HG02759 (cell line): Measurements from ENCODE around the gene MSI2.

Experiments
- ATAC-seq: cut with Tn5 transposase; IDR thresholded peaks from one replicate; pipeline ENCODE4 v1.9.1; 2021; ENCODE audit warnings: mild to moderate bottlenecking, moderate library complexity; ENCODE audit not compliant: unreplicated experiment

Gene MSI2

DNA sequence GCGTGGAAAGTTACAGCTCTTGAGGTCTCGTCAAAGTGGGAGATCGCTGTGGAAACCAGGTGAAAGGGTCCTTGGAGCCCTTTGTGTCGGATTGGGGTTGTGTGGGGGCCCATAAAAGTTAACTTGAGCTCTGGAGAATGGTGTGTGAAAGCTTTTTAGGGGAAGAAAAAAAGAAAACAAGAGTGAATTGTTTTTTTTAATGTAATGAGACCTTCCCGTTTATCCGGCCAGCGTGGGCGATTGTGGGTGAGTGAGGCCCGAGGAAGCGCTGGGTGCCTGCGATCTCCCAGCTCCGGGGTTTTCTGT is 150.6 kb downstream of the MSI2 start:
- ATAC-seq: no peak

GRCh38 chr17:57407287-57408070 is 151.2 kb downstream of the MSI2 start:
- no peak for ATAC-seq

- peak; percentile 75 for ATAC-seq
Measured at GRCh38 chr17:57408071-57408811, 151.9 kb downstream of the MSI2 start.

DNA sequence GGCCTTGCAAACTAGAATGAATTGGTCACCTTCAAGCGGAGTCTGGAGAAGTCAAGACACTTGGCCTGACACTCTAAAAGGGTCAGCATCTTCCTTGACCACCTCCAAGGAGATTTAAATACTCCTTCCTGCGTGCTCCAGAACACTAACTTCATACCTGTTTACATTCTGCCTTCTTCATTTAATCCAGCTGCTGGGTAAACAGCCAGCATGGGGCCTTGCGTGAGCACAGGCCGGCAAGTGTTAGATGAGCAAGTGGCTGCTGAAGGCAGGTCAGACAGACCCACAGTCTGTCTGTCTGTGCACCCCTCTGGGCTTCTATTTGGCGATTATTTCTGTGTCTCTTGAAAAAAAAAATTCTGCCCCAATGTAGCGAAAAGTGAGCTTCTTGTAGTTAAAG is 153.8 kb downstream of the MSI2 start:
- no peak for ATAC-seq

DNA sequence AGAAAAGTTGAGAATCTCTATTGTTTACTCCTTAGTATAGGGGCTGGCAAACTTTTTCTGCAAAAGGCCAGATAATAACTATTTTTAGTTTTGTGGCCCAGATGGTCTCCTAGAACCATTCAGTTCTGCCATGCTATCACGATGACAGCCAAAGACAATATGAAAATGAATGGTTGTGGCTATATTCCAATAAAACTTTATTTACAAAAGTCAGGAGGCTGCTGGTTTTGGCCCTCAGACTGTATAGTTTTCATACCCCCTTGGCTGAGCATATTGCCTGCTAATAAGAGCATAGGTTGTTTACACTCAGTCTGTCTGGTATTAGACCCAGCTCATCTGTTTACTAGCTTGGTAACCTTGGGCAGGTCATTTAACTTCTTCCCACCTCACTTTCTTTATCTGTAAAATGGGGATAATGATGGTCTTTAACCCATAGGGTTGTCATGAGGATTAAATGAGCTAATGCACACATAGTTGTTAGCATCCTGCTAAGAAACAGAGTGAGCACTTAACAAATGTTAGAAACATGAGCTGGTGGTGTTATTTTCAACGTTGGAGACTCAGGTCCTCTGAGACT is 156.3 kb downstream of the MSI2 start:
- no peak for ATAC-seq

DNA sequence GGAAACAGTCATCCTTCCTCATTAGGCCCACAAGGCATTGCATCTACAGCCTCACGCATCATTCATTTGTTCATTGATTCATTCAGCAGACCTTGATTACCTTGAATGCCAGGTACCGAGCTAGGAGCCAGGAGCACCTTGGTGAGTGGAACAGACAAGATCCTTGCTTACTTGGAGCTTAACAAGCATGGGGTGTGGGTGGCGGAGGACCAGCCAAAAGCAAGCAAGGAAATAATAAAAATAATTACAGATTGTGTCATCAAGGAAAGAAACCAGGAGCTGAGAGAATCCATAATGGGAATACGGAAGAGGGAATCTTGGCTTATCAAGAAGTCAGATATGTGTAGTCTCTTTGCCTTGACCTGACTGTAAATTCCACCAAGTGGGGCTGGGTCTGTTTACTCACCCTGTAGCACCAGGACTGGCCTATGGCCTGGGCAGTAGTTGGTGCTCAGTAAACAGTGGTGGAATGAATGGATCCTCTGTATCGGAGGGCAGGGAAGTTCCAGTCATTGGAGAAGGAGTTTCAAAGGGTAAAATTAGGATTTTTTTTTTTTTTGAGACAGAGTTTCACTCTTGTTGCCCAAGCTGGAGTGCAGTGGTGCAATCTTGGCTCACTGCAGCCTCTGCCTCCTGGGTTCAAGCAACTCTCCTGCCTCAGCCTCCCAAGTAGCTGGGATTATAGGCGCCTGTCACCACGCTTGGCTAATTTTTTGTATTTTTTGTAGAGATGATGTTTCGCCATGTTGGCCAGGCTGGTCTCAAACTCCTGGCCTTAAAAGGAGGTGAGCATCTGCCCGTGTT is 157.7 kb downstream of the MSI2 start:
- ATAC-seq: no peak

DNA sequence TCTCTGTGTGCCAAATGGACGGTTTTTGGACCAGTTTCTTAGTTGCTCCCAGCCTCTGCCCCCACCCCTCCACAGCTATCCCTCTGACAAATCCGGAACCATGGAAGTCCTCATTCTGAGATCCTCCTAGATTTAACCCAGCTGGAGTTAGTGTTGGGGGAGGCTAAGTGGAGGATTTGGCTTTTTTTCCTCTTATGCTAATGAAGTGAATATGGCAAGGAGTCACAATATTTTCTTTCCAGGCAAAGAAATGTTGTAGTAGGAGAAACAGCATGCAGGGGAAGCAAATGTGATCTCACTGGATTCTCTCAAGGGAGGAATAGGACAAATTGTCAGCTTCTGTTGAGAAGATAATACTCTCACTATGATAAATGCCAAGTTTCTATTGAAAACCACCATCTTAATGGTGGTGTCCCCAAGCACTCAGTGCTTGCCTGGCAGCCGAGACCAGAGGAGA is 159.5 kb downstream of the MSI2 start:
- ATAC-seq: no peak

- ATAC-seq: no peak
Measured at GRCh38 chr17:57416369-57416768, 160.0 kb downstream of the MSI2 start.

- no peak for ATAC-seq
Measured at GRCh38 chr17:57417956-57418355, 161.6 kb downstream of the MSI2 start.

DNA sequence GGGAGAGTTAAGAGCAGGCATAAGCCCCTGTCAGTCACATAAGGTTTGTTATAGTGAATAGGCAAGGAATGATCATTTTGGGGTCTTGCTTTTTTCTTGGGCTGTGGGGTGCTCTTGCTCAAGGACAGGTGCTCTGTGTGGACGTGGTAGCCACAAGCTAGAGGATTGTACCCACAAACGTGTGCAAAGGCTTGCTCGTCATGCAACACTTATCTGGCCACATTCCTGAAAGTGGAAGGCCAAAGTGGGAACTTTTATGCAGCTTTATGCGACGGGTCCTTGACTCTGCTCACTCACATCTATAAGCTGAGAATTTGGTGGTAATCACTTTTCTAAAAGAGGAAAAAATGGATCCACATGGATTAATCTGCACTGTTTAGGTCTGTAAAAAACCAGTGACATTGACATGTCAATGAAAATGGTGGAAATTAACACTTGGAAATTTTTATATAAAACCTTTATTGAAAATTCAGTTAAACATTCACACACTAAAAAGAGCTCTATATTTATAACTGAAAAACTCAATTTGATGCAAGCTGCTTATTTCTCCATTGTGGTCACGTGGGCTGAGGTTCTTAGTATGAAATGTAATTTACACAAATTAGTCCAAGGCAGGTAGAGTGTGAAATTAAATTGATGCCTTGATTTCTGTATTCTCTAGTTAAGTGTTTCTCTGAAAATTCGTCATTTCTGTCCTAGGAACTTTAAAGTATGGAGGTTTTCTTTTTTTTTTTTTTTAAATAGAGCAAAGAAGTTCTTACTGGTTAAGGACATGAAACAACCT is 162.3 kb downstream of the MSI2 start:
- ATAC-seq: no peak

DNA sequence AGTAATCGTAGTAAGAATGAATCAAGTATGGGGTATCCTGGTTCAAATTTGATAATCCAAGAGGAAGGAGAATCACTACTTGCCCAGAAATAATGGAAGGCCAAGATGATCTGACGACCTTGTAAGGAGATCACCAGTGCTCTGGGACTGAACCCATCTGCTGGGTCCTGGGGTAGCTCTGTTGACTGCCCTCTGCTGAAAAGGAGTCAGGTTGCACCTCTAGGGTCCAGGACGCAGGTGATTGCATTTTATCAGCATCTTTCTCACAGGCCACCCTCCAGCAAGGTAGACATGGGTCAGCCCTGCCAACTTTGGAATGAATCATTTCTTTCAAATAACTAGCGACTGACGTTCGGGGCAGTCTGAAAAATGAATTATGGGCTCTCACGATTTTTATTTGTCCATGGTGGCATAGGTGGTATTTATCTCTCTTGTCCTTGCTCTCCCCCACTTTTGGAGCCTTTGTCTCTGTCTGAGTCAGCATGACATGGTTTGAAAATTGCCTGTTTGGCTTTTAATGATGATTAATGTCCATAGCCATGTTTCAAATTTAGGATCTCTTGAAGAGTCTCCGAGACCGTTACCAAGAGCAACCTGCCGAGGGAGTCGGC is 163.7 kb downstream of the MSI2 start:
- no peak for ATAC-seq

GRCh38 chr17:57420734-57421717 is 164.7 kb downstream of the MSI2 start:
- ATAC-seq: no peak

GRCh38 chr17:57422574-57423164 is 166.3 kb downstream of the MSI2 start:
- peak; percentile 75 for ATAC-seq

- no peak for ATAC-seq
Measured at GRCh38 chr17:57423541-57423940, 167.2 kb downstream of the MSI2 start.

DNA sequence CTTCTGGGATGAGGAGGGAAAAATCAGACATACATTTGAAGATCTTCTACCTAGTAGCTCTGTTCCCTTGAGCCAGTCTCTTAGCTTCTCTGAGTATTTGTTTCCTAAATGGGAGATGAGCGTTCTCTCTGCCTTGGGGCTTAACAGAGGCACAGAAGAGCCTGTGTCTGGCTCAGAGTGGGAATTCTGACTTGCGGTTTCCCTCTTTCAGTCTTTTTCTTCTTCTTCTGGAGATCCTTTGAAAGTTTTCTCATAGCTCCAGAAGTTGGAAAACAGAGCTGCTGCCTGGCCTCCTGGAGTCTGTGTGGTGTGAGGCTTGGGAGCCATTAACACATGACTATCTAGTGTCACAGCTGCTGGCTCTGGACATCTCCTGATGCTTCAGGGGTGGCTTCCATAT is 167.9 kb downstream of the MSI2 start:
- no peak for ATAC-seq

DNA sequence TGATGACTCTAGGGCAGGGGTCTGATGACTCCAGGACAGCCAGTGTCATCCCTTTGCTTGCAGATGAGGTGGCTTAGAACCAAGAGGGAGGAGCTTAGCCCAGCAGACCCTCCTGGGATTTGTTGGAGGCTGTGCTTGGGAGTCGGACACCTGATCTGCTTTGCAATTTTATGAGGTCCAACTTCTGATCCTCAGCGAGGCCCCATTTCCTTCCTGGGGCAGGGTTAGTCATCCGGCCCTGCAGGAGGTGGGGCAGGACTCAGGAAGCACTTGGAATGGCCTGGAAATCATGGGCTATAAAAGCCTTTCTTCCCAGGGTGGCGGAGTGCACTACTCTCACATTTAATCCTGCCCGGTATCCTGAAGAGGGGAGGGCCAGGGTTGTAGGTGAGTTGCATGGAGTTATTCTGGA is 168.5 kb downstream of the MSI2 start:
- no peak for ATAC-seq

GRCh38 chr17:57425431-57425830 is 169.1 kb downstream of the MSI2 start:
- ATAC-seq: no peak
